Natural killer cell (primary cell): ENCODE data around the gene IRF5. TPM values are rescaled to one million over a fixed set of nuclear protein-coding genes. Genes with fewer than 3 reads are reported as not detected.

Experiments used
- ATAC-seq, 3 donors: fragments of 150-1000 bp in 2 of 3; fragments of 200-7000 bp in 1 of 3; cut with Tn5 transposase; 1 replicate in 1 of 3; 2 replicates in 2 of 3; pipeline ENCODE4 v1.10.0; 2021; ENCODE audit warnings: mild to moderate bottlenecking in 2 of 3, moderate library complexity in 2 of 3
- DNase-seq, 2 donors: peaks; one replicate each; pipeline versions ENCODE4 v3.0.0 to v3.0.0-alpha.2; 2013 to 2021; ENCODE audit warnings: mixed read lengths in 1 of 2
- H3K27ac ChIP-seq: one replicate; pipeline ENCODE4 v1.5.1; 2013; ENCODE audit warnings: mild to moderate bottlenecking, low read length
- H3K27me3 ChIP-seq: one replicate; pipeline ENCODE4 v1.6.1; 2013; ENCODE audit warnings: low read length; ENCODE audit not compliant: control insufficient read depth, insufficient read depth
- H3K36me3 ChIP-seq: one replicate; pipeline ENCODE4 v1.6.1; 2013; ENCODE audit warnings: low read length; ENCODE audit not compliant: control insufficient read depth, insufficient read depth
- H3K4me1 ChIP-seq: one replicate; pipeline ENCODE4 v1.6.1; 2013; ENCODE audit warnings: low read length; ENCODE audit not compliant: control insufficient read depth, insufficient read depth
- H3K4me3 ChIP-seq: one replicate; pipeline ENCODE4 v1.5.1; 2013; ENCODE audit warnings: low read length
- H3K9me3 ChIP-seq: one replicate; pipeline ENCODE4 v1.6.1; 2013; ENCODE audit warnings: low read length; ENCODE audit not compliant: control insufficient read depth, insufficient read depth
- H3K27ac Mint-ChIP-seq, 2 donors: one replicate each; pipeline ENCODE4 v1.8.0; 2022; ENCODE audit warnings: mild to moderate bottlenecking in 2 of 2, mixed read lengths in 2 of 2, moderate library complexity in 1 of 2
- H3K27me3 Mint-ChIP-seq, 2 donors: one replicate each; pipeline ENCODE4 v1.8.0; 2022; ENCODE audit warnings: low read depth in 2 of 2, mixed read lengths in 2 of 2
- H3K36me3 Mint-ChIP-seq: one replicate; pipeline ENCODE4 v1.8.0; 2022; ENCODE audit warnings: mixed read lengths
- H3K4me1 Mint-ChIP-seq, 2 donors: one replicate each; pipeline ENCODE4 v1.8.0; 2022; ENCODE audit warnings: mixed read lengths in 2 of 2
- H3K4me3 Mint-ChIP-seq: one replicate; pipeline ENCODE4 v1.8.0; 2022; ENCODE audit warnings: mild to moderate bottlenecking, moderate library complexity, mixed read lengths
- H3K9me3 Mint-ChIP-seq, 2 donors: one replicate each; pipeline ENCODE4 v1.8.0; 2022; ENCODE audit warnings: mixed read lengths in 2 of 2
- CTCF ChIP-seq: fragments of 200-600 bp; IDR thresholded peaks from one replicate; pipeline ENCODE4 v1.8.0; 2022; ENCODE audit warnings: antibody characterized with exemption
- WGBS: methylation state at CpG from one replicate; pipeline ENCODE4 v1.1.7; 2013; ENCODE audit warnings: missing lambda C conversion rate; ENCODE audit not compliant: insufficient coverage; 5-methylcytosine and 5-hydroxymethylcytosine counted together
- intact Hi-C: fragments of 100-400 bp; cut with micrococcal nuclease; formaldehyde crosslinking; loops from one replicate; pipeline ENCODE4 v1.14.2; 2022
- total RNA-seq, 4 donors: library from RNA; stranded (reverse); fragments of 120-200 nt in 1 of 4; gene quantifications; one replicate each; pipeline versions ENCODE4 v1.2.3 to v1.2.4, GENCODE V29; 2013 to 2022

IRF5 gene
- total RNA-seq, 3 donors from 2014 or later (not counting 1 experiment from before 2014, with no cell fraction given) = 13.0 to 20.2 (median 19.5) TPM

DNA sequence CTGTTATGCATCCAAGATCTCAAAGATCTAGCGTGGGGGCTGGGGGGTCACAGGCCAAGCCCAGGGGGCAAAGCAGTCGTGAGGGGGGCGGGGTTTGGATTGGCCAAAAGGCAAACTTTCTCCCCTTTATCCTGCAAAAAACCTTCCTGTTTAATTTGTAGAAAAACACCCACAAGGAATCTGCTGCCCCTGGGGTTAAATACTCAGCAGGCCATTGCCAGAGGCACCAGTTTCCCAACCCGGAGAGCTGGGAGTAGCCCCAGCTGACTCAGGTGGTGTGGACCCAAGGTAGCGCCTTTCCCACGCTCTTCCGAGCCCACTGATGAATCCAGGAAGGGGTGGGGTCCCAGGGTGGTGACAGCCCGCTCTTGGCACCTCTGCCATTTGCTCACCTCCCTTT, 48.6 kb upstream of the IRF5 start:
- Mint-ChIP-seq H3K4me3 (no peak overlapping the region), H3K27ac (no peak overlapping the region), H3K27me3 (peaks cover 0 to 6% of the 10 kb centered on the region in 2 donors), H3K36me3 (no peaks in the 10 kb centered on the region), H3K4me1 (no peaks in the 10 kb centered on the region), H3K9me3 (no peaks in the 10 kb centered on the region)
- TF ChIP-seq CTCF = no peak
- WGBS = 88% methylated on average over 7 of the region's 8 CpGs
- Histone ChIP-seq H3K27ac (no peak overlapping the region), H3K4me3 (no peak overlapping the region), H3K4me1 (peaks cover 4% of the 10 kb centered on the region), H3K9me3 (no peaks in the 10 kb centered on the region), H3K27me3 (peaks cover 12% of the 10 kb centered on the region), H3K36me3 (no peaks in the 10 kb centered on the region)
- intact Hi-C loops = no loop called here
- ATAC-seq = no peak
- DNase-seq = no peak

GRCh38 chr7:128890306-128891109, 47.2 kb upstream of the IRF5 start:
- WGBS = 19% methylated on average over 65 of the region's 67 CpGs
- DNase-seq (no peak), ATAC-seq (peak in 1 of 3 donors; percentile 50)
- no peak overlapping the region for H3K27ac ChIP-seq
- Mint-ChIP-seq H3K9me3 (no peaks in the 10 kb centered on the region), H3K36me3 (no peaks in the 10 kb centered on the region), H3K4me3 (no peak overlapping the region), H3K27me3 (peaks cover 0 to 6% of the 10 kb centered on the region in 2 donors), H3K27ac (no peak overlapping the region), H3K4me1 (no peaks in the 10 kb centered on the region)
- no peaks in the 10 kb centered on the region for H3K36me3 ChIP-seq
- intact Hi-C loops = no loop called here
- H3K4me1 ChIP-seq = peaks cover 4% of the 10 kb centered on the region
- no peaks in the 10 kb centered on the region for H3K9me3 ChIP-seq
- no peak for TF ChIP-seq CTCF
- no peak overlapping the region for H3K4me3 ChIP-seq
- H3K27me3 ChIP-seq = peaks cover 12% of the 10 kb centered on the region

DNA sequence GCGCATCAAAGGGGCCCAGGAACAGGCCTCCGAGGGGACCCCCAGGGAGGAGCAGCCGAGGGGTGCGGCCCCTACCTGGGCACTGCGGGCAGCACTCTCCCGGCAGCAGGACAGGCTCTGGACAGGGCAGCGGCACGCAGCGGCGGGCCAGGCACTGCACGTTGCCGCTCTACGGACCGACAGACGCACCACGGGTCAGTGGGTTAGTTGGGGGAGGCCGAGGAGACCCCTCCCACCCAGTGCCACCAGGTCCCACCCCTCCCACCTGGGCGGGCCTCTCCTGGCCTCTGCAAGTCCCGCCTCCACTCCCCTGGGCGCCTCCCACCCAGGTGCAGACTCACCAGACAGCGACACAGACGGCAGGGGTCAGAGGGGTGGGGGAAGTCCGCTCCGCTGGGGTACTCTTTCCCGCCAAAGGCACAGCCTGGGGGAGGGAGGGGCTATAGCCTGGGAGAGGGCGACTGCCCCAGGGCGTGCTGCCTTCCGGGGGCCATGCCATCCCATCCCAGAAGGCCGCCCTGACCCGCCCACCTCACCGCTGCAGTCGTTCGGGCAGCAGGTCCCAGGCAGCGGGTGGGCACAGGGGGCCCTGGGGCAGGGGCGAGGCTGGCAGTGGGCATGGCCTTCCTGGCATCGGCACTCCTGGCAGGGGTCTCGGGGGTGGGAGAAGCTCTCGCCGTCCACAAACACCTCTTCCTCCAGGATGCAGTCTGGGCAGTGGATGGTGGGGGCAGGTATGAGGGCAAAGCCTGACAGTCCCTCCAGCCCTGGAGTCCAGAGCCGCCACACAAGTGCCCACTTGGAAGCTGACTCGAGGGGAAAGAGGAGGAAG, 46.4 kb upstream of the IRF5 start:
- Histone ChIP-seq H3K27me3 (peaks cover 12% of the 10 kb centered on the region), H3K36me3 (no peaks in the 10 kb centered on the region), H3K9me3 (no peaks in the 10 kb centered on the region), H3K4me1 (peaks cover 4% of the 10 kb centered on the region), H3K4me3 (no peak overlapping the region), H3K27ac (no peak overlapping the region)
- H3K4me3 Mint-ChIP-seq = no peak overlapping the region
- intact Hi-C loops = no loop called here
- no peaks in the 10 kb centered on the region for H3K4me1 Mint-ChIP-seq
- 45% methylated on average over 35 of the region's 41 CpGs for WGBS
- H3K36me3 Mint-ChIP-seq = no peaks in the 10 kb centered on the region
- no peaks in the 10 kb centered on the region for H3K9me3 Mint-ChIP-seq
- TF ChIP-seq CTCF = no peak
- DNase-seq (peak in 1 of 2 donors; percentile 34), ATAC-seq (peak in 2 of 3 donors; percentile 18 to 39)
- no peak overlapping the region for H3K27ac Mint-ChIP-seq
- peaks cover 0 to 4% of the 10 kb centered on the region in 2 donors for H3K27me3 Mint-ChIP-seq
